Measurements from ENCODE around the gene LAPTM5.

DNA sequence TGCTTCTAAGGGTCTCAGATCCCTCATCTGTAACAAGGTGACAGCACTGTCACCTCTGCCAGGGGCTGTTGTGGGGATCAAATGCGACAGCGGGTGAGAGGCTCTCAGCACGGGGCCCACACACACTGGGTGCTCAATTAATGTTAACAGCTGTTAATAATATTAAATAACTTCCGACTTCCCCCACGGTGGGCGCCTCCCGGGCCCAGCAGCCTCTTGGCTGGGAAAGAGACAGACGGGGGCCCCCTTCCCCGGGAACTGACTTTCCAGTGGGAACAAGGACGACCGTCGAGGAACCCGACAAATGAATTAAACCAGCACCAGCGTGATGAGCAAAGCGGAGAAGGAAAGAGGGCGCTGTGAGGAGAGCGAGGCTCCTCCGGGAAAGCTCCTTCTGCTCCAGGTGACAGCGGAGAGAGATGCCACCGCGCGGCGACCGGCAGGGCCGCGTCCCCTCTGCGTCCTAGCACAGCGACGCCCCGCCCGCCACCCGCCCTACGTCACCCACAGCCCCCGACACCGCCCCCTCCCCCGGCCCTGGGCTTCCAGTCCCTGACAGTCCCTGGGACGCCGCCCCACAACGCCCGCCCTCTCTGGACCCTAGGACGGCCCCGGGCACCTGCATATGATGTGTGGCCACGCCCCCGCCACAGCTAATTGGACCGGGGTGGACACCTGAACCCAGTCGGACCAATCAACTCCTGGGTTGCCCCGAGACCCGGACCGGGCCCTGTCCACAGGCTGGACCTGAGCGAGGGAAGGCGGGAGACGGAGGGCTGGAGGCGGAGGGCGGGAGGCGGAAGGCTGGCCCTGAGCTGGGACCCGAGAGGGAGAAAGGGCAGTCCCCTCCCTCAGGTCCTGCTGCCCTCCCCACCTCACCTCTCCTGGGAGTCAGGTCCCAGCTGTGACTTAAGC is 72.4 kb downstream of the LAPTM5 start:
- TF ChIP-seq, protein P1, sequence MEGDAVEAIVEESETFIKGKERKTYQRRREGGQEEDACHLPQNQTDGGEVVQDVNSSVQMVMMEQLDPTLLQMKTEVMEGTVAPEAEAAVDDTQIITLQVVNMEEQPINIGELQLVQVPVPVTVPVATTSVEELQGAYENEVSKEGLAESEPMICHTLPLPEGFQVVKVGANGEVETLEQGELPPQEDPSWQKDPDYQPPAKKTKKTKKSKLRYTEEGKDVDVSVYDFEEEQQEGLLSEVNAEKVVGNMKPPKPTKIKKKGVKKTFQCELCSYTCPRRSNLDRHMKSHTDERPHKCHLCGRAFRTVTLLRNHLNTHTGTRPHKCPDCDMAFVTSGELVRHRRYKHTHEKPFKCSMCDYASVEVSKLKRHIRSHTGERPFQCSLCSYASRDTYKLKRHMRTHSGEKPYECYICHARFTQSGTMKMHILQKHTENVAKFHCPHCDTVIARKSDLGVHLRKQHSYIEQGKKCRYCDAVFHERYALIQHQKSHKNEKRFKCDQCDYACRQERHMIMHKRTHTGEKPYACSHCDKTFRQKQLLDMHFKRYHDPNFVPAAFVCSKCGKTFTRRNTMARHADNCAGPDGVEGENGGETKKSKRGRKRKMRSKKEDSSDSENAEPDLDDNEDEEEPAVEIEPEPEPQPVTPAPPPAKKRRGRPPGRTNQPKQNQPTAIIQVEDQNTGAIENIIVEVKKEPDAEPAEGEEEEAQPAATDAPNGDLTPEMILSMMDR (conservative IDR thresholded peaks at IDR 0.05; ENCODE audit: low read depth, low read length): no peak
- TF ChIP-seq EZH2phosphoT487 (IDR thresholded peaks at IDR 0.05; ENCODE audit: borderline replicate concordance, low read length): no peak

Data from PC-3 (cell line).